Activated CD8-positive, alpha-beta T cell treated with anti-CD3 and anti-CD28 coated beads for 36 hours (primary cell): ENCODE measurements around the gene NR1I3. TPM values are rescaled to one million over a fixed set of nuclear protein-coding genes. Genes with fewer than 3 reads are reported as not detected.

Experiments used
- ATAC-seq: fragments of 200-7000 bp; cut with Tn5 transposase; one replicate; pipeline ENCODE4 v1.10.0; 2021; ENCODE audit warnings: mild to moderate bottlenecking, moderate library complexity
- CTCF ChIA-PET: fragments of 350-600 bp; sonication (Branson Sonifier 250); formaldehyde crosslinking; loops from one replicate; lab custom pipeline; 2021; ENCODE audit warnings: antibody characterized with exemption; lab: Charles Lee
- POLR2A ChIA-PET: fragments of 350-600 bp; sonication (Branson Sonifier 250); formaldehyde crosslinking; loops from one replicate; lab custom pipeline; 2021; ENCODE audit warnings: antibody characterized with exemption; lab: Charles Lee
- DNase-seq: peaks from one replicate; pipeline ENCODE4 v3.0.0-alpha.2; 2020
- H3K27ac Mint-ChIP-seq: one replicate; pipeline ENCODE4 v1.8.0; 2021; ENCODE audit warnings: mild to moderate bottlenecking, mixed read lengths
- H3K27me3 Mint-ChIP-seq: one replicate; pipeline ENCODE4 v1.8.0; 2021; ENCODE audit warnings: mixed read lengths
- H3K36me3 Mint-ChIP-seq: one replicate; pipeline ENCODE4 v1.8.0; 2021; ENCODE audit warnings: low read depth, mixed read lengths
- H3K4me1 Mint-ChIP-seq: one replicate; pipeline ENCODE4 v1.8.0; 2021; ENCODE audit warnings: low read depth, mixed read lengths
- H3K4me3 Mint-ChIP-seq: one replicate; pipeline ENCODE4 v1.8.0; 2021; ENCODE audit warnings: mild to moderate bottlenecking, moderate library complexity, mixed read lengths
- H3K9me3 Mint-ChIP-seq: one replicate; pipeline ENCODE4 v1.8.0; 2021; ENCODE audit warnings: mixed read lengths
- intact Hi-C: fragments of 100-400 bp; cut with micrococcal nuclease; formaldehyde crosslinking; loops from one replicate; pipeline ENCODE4 v1.10.0; 2022
- total RNA-seq, 2 experiments: library from RNA; stranded (reverse); gene quantifications; one replicate each; pipeline ENCODE4 v1.2.3, GENCODE V29; 2021
- TF ChIP-seq, protein P1 (sequence below): fragments of 200-600 bp; IDR thresholded peaks from one replicate; pipeline ENCODE4 v1.8.0; 2022; ENCODE audit warnings: antibody characterized with exemption, mild to moderate bottlenecking

Gene NR1I3
- total RNA-seq, 2 experiments from 2014 or later = not detected

DNA sequence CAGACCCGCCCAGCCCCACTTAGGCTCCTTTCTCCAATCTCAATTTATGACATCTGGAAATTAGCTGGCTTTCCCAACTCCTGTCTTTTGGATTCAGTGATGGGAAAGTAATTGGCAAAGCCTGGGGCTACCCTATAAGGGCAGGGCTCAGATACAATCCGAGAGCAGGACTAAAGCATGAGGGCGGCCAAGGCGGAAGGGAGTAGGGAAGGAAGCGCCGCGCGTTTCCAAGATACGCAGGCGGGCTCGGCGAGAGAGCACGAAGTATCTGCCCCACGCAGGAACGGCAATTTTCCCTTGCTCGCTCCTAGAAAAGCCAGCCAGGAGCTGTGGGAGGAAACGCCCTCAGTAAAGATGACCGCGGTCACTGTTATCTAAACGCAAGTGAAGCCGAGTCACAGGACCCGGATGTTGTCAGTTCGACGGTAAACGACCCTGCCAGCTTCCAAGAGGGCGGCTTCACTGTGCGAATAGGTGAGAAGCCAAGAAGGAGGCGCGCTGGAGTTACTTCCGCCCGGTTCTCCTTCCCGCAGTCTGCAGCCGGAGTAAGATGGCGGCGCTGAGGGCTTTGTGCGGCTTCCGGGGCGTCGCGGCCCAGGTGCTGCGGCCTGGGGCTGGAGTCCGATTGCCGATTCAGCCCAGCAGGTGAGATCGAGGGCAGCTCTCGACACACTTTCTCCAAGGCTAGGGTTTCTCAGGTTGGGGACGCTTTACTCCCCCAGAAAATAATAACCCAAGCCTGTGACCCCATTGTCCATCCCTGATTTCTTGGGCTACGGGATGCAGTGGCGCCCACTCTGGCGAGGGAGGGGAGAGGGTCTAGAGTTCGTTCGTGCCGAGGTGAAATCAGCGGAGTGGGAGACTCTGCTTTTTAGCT lies 35.9 kb downstream of the NR1I3 start, which contains the start of gene NDUFS2:
NDUFS2 (plus strand) TSS at position 532 of the 877 bp plus-strand sequence; CDS start at position 551, 19 bp downstream.
- Mint-ChIP-seq H3K27ac (peak within 1 kb of the TSS; percentile 96), H3K36me3 (peaks cover 34% of the 10 kb centered on the region), H3K4me3 (peak within 1 kb of the TSS; percentile 89), H3K27me3 (no peaks in the 10 kb centered on the region), H3K4me1 (peaks cover 57% of the 10 kb centered on the region), H3K9me3 (no peaks in the 10 kb centered on the region)
- intact Hi-C loops = no loop called here
- peak; percentile 99 for DNase-seq
- TF ChIP-seq, protein P1, sequence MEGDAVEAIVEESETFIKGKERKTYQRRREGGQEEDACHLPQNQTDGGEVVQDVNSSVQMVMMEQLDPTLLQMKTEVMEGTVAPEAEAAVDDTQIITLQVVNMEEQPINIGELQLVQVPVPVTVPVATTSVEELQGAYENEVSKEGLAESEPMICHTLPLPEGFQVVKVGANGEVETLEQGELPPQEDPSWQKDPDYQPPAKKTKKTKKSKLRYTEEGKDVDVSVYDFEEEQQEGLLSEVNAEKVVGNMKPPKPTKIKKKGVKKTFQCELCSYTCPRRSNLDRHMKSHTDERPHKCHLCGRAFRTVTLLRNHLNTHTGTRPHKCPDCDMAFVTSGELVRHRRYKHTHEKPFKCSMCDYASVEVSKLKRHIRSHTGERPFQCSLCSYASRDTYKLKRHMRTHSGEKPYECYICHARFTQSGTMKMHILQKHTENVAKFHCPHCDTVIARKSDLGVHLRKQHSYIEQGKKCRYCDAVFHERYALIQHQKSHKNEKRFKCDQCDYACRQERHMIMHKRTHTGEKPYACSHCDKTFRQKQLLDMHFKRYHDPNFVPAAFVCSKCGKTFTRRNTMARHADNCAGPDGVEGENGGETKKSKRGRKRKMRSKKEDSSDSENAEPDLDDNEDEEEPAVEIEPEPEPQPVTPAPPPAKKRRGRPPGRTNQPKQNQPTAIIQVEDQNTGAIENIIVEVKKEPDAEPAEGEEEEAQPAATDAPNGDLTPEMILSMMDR = no peak
- peak; percentile 97 for ATAC-seq
- ChIA-PET POLR2A (interaction anchor here (0.7 to 6.3 kb wide), 22 partner anchors 9 to 189 kb away, joined by 3 to 82 read pairs (median 5); partner anchors contain the start of genes APOA2, B4GALT3, FCER1G and TOMM40L), CTCF (interaction anchor here (0.6 to 18.7 kb wide), 11 partner anchors 9 to 181 kb away, joined by 3 to 306 read pairs (median 8); partner anchors contain the start of genes APOA2, PPOX and TOMM40L)

DNA sequence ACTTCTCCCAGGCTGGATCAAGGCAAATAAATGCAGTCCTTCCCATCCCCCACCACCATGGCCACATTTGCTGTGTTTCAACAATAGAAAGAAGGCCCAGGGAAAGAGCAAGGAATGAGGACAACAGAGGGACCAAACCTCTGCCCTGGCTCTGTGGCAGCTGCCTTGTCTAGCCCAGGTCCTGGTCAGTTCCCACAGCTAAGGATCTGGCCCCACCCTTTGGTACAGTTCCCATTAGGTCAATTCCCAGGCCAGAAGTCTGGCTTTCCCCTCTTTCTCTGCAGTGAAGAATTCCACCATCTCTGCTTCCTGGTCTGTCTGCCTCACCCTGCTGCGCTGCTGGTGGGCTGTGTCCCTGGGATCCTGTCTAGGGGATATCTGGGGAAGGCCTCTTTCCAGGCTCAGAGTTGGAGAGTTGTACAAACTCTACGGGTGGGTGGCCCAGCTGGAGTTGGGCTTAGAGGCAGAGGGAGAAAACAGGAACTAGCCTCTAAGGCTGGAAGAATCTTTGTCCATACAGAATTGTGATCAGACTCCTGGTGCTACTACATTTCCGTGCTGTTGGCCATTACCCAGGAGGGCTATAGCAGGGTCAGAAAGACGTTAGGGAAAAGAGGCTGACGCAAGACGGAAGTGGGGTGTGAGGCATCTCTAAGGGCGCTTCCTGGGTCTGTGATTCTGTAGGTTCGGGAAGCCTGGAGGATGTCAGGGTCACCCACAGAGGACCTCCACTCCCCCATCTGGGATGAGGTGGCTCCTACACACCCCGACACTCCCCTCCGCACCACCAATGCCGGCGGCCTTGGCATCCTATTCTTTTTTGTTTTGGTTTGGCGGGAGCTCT lies 36.8 kb downstream of the NR1I3 start:
- ChIA-PET POLR2A (interaction anchor here (0.8 to 6.3 kb wide), 21 partner anchors 9 to 190 kb away, joined by 3 to 82 read pairs (median 5); partner anchors contain the start of genes APOA2, B4GALT3, FCER1G and TOMM40L), CTCF (interaction anchor here (0.6 to 18.7 kb wide), 9 partner anchors 9 to 181 kb away, joined by 3 to 306 read pairs (median 8); partner anchors contain the start of genes APOA2, PPOX and TOMM40L)
- no peak for DNase-seq
- ATAC-seq = no peak
- TF ChIP-seq, protein P1 = no peak
- Mint-ChIP-seq H3K4me1 (peaks cover 50% of the 10 kb centered on the region), H3K36me3 (peaks cover 30% of the 10 kb centered on the region), H3K4me3 (peak overlapping the region; percentile 89), H3K9me3 (no peaks in the 10 kb centered on the region), H3K27ac (peak overlapping the region; percentile 96), H3K27me3 (no peaks in the 10 kb centered on the region)
- intact Hi-C loops = no loop called here

DNA sequence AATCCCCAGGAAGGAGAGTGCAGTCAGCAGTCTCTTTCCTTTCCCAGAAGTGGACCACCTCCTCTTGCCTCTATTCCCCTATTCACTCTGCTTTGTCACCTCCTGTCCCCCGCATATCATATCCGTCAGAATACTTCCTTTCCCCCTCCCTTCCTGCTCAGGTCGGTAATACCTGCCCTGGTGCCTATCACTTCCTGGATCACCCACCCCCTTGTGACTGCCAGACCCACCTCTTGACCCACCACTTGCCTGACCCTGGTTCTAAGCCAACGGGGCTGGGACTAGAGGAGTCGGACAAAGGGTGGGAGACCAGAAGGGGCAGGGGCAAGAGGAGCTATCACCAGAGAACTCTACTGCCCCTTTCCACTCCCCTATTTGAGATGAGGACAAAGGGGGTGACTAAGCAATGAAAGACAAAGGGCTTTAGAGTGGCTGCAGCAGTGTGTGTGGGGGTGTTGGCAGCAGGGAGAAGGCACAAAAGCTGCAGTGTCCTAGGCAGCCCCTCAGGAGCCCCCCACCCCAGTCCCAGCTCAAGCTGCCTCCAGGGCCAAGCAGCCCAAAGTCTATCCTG lies 37.5 kb downstream of the NR1I3 start:
- Mint-ChIP-seq H3K4me1 (peaks cover 50% of the 10 kb centered on the region), H3K9me3 (no peaks in the 10 kb centered on the region), H3K4me3 (peak overlapping the region; percentile 89), H3K27me3 (no peaks in the 10 kb centered on the region), H3K27ac (peak overlapping the region; percentile 96), H3K36me3 (peaks cover 24% of the 10 kb centered on the region)
- TF ChIP-seq, protein P1 = no peak
- peak; percentile 43 for ATAC-seq
- CTCF ChIA-PET = interaction anchor here (1.4 to 18.7 kb wide), 3 partner anchors 8 to 182 kb away, joined by 6 to 306 read pairs (median 76); partner anchors contain the start of genes APOA2 and TOMM40L
- DNase-seq = peak; percentile 43
- POLR2A ChIA-PET = interaction anchor here (1.0 to 6.3 kb wide), 6 partner anchors 8 to 30 kb away, joined by 3 to 82 read pairs (median 12); partner anchors contain the start of genes APOA2, FCER1G and TOMM40L
- intact Hi-C loops = no loop called here

DNA sequence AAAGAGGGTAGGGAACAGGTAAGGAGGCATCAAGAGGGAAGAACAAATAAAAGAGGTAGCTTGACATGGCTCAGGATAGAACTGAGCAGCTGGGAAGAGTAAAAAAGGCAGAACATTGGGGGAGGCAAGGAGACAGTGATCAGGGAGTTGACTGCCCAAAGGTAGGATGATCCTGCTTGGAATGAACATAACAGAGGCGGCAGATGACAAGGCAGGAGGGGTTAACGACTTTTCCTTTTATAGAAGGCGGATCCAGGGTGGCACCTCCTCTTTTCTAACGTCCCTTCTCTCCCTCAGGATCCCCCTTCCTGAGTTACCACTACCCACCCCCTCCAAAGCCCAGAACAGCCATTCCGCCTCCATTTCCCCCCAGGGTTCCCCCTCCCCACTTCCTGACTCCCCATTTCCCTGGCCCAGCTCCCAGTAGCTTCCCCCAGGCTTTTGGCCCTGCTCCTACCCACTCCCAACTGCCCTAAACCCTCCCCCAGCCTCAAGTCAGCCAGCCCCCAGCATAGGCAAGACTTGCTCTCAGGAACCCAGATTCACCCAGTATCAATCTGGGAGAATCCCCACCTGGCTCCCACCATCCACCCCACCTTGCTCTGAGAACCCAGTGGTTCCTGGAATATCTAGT lies 38.4 kb downstream of the NR1I3 start:
- Mint-ChIP-seq H3K4me1 (peaks cover 51% of the 10 kb centered on the region), H3K27me3 (no peaks in the 10 kb centered on the region), H3K4me3 (peak overlapping the region; percentile 89), H3K27ac (peak overlapping the region; percentile 96), H3K9me3 (no peaks in the 10 kb centered on the region), H3K36me3 (peaks cover 17% of the 10 kb centered on the region)
- ChIA-PET POLR2A (interaction anchor here (1.2 to 6.3 kb wide), 2 partner anchors 23 kb away, joined by 3 to 82 read pairs; partner anchors contain the start of genes APOA2 and TOMM40L), CTCF (interaction anchor here (0.7 to 18.7 kb wide), 4 partner anchors 9 to 23 kb away, joined by 3 to 306 read pairs (median 4); partner anchors contain the start of genes APOA2 and TOMM40L)
- DNase-seq (no peak), ATAC-seq (no peak)
- TF ChIP-seq, protein P1 = no peak
- intact Hi-C loops = loop anchor here (10.0 kb wide), 1 partner anchor 105 kb away; the partner anchor contains the start of gene MPZ
